ENCODE data around the gene ZNF641. TPM values are rescaled to one million over a fixed set of nuclear protein-coding genes. Genes with fewer than 3 reads are reported as not detected.

The ZNF641 gene
- total RNA-seq, 1 experiment from 2014 or later: 8.3 TPM

DNA sequence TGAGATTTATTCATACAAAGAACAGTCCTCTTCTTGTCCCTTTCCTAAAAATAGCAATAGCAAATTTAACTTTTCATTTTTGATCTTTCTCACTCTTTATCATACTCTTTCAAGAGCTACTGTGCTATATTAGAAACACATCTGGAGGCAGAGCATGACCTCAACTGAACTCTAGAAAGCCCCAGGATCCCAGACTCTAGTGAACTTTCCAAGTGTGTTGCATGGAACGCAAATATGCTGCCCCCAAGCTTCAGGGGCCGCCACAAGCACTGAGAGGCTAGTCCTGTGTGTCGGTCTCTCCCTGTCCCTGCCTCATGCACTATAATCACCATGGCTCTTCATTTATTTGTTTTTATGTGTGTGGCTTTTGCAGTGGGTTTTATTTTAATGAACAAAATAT, 38.7 kb upstream of the ZNF641 start:
- no peaks in the 10 kb centered on the region for H3K4me1 Mint-ChIP-seq
- H3K27ac Mint-ChIP-seq: no peak overlapping the region
- no peak overlapping the region for H3K4me3 Mint-ChIP-seq
- ATAC-seq: no peak
- DNase-seq (ENCODE audit: low spot score): no peak
- H3K9me3 Mint-ChIP-seq: peaks cover 9% of the 10 kb centered on the region
- TF ChIP-seq NFE2L1 (CRISPR knock-in tag; IDR thresholded peaks at IDR 0.05) (no peak), ESRRA (CRISPR knock-in tag; IDR thresholded peaks at IDR 0.05; ENCODE audit: borderline replicate concordance) (no peak), TP53 (CRISPR knock-in tag; IDR thresholded peaks at IDR 0.05) (no peak), ZNF416 (CRISPR knock-in tag; IDR thresholded peaks at IDR 0.05) (no peak), SMAD3 (CRISPR knock-in tag; IDR thresholded peaks at IDR 0.05; ENCODE audit: borderline replicate concordance) (no peak)
- TF ChIP-seq, protein P1, sequence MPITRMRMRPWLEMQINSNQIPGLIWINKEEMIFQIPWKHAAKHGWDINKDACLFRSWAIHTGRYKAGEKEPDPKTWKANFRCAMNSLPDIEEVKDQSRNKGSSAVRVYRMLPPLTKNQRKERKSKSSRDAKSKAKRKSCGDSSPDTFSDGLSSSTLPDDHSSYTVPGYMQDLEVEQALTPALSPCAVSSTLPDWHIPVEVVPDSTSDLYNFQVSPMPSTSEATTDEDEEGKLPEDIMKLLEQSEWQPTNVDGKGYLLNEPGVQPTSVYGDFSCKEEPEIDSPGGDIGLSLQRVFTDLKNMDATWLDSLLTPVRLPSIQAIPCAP (CRISPR knock-in tag; IDR thresholded peaks at IDR 0.05): no peak
- H3K36me3 Mint-ChIP-seq: peaks cover 2% of the 10 kb centered on the region; the same call in 1 of the 2 replicates
- H3K27me3 Mint-ChIP-seq (ENCODE audit: low read depth): peaks cover 40% of the 10 kb centered on the region
- ChIA-PET CTCF (no interaction called here), POLR2A (no interaction called here)

DNA sequence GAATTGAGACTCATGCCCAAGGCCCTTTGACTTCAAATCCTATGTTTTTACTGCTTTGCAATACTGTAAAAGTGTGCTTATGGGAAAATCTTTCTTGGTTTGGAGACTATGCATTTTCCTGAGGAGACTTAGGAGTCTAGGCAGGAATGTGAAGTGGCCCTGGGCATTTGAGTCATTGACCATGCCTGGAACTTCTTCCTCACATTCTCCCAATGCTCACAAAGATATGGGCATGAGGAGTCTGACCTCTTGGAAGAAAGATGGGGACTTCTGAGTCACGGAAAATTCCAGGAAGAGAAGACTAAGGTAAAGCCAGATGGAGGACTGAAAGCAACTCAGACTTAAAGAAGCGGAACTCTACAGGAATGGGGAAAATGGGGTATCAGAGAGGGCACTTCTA, 38.2 kb upstream of the ZNF641 start:
- Mint-ChIP-seq H3K27ac (no peak overlapping the region), H3K27me3 (ENCODE audit: low read depth) (peaks cover 37% of the 10 kb centered on the region), H3K36me3 (peaks cover 2% of the 10 kb centered on the region; the same call in 1 of the 2 replicates), H3K4me3 (no peak overlapping the region), H3K9me3 (peaks cover 9% of the 10 kb centered on the region), H3K4me1 (no peaks in the 10 kb centered on the region)
- ChIA-PET POLR2A (no interaction called here), CTCF (no interaction called here)
- TF ChIP-seq PRRX2 (CRISPR knock-in tag; IDR thresholded peaks at IDR 0.05): no peak
- no peak for TF ChIP-seq FOXP1 (CRISPR knock-in tag; IDR thresholded peaks at IDR 0.05; ENCODE audit: borderline replicate concordance)
- no peak for TF ChIP-seq TCF7 (CRISPR knock-in tag; IDR thresholded peaks at IDR 0.05; ENCODE audit: low read depth)
- TF ChIP-seq, protein P2, sequence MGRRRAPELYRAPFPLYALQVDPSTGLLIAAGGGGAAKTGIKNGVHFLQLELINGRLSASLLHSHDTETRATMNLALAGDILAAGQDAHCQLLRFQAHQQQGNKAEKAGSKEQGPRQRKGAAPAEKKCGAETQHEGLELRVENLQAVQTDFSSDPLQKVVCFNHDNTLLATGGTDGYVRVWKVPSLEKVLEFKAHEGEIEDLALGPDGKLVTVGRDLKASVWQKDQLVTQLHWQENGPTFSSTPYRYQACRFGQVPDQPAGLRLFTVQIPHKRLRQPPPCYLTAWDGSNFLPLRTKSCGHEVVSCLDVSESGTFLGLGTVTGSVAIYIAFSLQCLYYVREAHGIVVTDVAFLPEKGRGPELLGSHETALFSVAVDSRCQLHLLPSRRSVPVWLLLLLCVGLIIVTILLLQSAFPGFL (CRISPR knock-in tag; IDR thresholded peaks at IDR 0.05; ENCODE audit: borderline replicate concordance): no peak
- TF ChIP-seq, protein P3, sequence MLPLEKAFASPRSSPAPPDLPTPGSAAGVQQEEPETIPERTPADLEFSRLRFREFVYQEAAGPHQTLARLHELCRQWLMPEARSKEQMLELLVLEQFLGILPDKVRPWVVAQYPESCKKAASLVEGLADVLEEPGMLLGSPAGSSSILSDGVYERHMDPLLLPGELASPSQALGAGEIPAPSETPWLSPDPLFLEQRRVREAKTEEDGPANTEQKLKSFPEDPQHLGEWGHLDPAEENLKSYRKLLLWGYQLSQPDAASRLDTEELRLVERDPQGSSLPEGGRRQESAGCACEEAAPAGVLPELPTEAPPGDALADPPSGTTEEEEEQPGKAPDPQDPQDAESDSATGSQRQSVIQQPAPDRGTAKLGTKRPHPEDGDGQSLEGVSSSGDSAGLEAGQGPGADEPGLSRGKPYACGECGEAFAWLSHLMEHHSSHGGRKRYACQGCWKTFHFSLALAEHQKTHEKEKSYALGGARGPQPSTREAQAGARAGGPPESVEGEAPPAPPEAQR (CRISPR knock-in tag; IDR thresholded peaks at IDR 0.05): no peak
- TF ChIP-seq, protein P4, sequence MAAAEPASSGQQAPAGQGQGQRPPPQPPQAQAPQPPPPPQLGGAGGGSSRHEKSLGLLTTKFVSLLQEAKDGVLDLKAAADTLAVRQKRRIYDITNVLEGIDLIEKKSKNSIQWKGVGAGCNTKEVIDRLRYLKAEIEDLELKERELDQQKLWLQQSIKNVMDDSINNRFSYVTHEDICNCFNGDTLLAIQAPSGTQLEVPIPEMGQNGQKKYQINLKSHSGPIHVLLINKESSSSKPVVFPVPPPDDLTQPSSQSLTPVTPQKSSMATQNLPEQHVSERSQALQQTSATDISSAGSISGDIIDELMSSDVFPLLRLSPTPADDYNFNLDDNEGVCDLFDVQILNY (CRISPR knock-in tag; IDR thresholded peaks at IDR 0.05): no peak
- TF ChIP-seq, protein P5, sequence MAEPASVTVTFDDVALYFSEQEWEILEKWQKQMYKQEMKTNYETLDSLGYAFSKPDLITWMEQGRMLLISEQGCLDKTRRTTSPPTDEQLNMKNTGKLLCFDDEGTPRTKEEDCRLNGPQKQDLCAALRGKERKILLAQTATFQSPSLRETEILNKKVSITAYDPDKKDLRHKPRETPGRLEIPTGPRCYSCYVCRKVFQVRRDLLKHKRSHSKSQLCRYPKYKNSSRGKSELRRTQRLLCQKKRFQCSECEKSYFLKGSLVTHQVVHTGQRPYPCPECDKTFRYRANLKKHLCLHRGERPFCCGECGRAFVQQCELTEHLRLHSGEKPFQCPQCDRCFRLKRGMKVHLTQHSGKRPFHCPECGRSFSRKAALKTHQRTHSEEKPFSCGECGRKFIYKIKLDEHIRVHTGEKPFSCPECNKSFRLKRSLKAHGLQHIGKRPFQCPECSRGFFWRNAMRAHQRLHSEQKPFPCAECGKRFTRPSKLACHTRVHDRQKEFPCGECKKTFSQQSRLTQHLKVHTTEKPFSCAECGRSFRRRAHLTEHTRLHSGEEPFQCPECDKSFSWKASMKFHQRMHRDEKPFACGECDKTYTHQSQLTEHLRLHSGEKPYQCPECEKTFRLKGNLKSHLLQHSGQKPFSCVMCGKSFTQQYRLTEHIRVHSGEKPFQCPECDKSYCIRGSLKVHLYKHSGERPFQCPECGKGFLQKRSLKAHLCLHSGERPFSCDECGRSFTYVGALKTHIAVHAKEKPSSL (CRISPR knock-in tag; conservative IDR thresholded peaks at IDR 0.05): no peak
- TF ChIP-seq EMX1 (CRISPR knock-in tag; IDR thresholded peaks at IDR 0.05): no peak
- TF ChIP-seq ESRRA (CRISPR knock-in tag; IDR thresholded peaks at IDR 0.05; ENCODE audit: borderline replicate concordance): no peak
- TF ChIP-seq MYBL2 (CRISPR knock-in tag; IDR thresholded peaks at IDR 0.05): no peak
- TF ChIP-seq ZBTB21 (CRISPR knock-in tag; IDR thresholded peaks at IDR 0.05; ENCODE audit: borderline replicate concordance): no peak
- no peak for TF ChIP-seq NFATC4 (CRISPR knock-in tag; IDR thresholded peaks at IDR 0.05)
- no peak for TF ChIP-seq ZNF138 (CRISPR knock-in tag; conservative IDR thresholded peaks at IDR 0.05)
- TF ChIP-seq, protein P6, sequence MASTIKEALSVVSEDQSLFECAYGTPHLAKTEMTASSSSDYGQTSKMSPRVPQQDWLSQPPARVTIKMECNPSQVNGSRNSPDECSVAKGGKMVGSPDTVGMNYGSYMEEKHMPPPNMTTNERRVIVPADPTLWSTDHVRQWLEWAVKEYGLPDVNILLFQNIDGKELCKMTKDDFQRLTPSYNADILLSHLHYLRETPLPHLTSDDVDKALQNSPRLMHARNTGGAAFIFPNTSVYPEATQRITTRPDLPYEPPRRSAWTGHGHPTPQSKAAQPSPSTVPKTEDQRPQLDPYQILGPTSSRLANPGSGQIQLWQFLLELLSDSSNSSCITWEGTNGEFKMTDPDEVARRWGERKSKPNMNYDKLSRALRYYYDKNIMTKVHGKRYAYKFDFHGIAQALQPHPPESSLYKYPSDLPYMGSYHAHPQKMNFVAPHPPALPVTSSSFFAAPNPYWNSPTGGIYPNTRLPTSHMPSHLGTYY (CRISPR knock-in tag; IDR thresholded peaks at IDR 0.05): no peak
- TF ChIP-seq SMAD3 (CRISPR knock-in tag; IDR thresholded peaks at IDR 0.05; ENCODE audit: borderline replicate concordance): no peak
- TF ChIP-seq, protein P7, sequence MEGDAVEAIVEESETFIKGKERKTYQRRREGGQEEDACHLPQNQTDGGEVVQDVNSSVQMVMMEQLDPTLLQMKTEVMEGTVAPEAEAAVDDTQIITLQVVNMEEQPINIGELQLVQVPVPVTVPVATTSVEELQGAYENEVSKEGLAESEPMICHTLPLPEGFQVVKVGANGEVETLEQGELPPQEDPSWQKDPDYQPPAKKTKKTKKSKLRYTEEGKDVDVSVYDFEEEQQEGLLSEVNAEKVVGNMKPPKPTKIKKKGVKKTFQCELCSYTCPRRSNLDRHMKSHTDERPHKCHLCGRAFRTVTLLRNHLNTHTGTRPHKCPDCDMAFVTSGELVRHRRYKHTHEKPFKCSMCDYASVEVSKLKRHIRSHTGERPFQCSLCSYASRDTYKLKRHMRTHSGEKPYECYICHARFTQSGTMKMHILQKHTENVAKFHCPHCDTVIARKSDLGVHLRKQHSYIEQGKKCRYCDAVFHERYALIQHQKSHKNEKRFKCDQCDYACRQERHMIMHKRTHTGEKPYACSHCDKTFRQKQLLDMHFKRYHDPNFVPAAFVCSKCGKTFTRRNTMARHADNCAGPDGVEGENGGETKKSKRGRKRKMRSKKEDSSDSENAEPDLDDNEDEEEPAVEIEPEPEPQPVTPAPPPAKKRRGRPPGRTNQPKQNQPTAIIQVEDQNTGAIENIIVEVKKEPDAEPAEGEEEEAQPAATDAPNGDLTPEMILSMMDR (IDR thresholded peaks at IDR 0.05): no peak
- TF ChIP-seq, protein P8, sequence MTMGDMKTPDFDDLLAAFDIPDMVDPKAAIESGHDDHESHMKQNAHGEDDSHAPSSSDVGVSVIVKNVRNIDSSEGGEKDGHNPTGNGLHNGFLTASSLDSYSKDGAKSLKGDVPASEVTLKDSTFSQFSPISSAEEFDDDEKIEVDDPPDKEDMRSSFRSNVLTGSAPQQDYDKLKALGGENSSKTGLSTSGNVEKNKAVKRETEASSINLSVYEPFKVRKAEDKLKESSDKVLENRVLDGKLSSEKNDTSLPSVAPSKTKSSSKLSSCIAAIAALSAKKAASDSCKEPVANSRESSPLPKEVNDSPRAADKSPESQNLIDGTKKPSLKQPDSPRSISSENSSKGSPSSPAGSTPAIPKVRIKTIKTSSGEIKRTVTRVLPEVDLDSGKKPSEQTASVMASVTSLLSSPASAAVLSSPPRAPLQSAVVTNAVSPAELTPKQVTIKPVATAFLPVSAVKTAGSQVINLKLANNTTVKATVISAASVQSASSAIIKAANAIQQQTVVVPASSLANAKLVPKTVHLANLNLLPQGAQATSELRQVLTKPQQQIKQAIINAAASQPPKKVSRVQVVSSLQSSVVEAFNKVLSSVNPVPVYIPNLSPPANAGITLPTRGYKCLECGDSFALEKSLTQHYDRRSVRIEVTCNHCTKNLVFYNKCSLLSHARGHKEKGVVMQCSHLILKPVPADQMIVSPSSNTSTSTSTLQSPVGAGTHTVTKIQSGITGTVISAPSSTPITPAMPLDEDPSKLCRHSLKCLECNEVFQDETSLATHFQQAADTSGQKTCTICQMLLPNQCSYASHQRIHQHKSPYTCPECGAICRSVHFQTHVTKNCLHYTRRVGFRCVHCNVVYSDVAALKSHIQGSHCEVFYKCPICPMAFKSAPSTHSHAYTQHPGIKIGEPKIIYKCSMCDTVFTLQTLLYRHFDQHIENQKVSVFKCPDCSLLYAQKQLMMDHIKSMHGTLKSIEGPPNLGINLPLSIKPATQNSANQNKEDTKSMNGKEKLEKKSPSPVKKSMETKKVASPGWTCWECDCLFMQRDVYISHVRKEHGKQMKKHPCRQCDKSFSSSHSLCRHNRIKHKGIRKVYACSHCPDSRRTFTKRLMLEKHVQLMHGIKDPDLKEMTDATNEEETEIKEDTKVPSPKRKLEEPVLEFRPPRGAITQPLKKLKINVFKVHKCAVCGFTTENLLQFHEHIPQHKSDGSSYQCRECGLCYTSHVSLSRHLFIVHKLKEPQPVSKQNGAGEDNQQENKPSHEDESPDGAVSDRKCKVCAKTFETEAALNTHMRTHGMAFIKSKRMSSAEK (CRISPR knock-in tag; IDR thresholded peaks at IDR 0.05; ENCODE audit: borderline replicate concordance): no peak
- no peak for TF ChIP-seq FOXK1 (CRISPR knock-in tag; IDR thresholded peaks at IDR 0.05)
- ATAC-seq (no peak), DNase-seq (ENCODE audit: low spot score) (no peak)
